Measurements from ENCODE around the gene ANO2.

The ANO2 gene

GRCh38 chr12:5710260-5710878, 234.7 kb downstream of the ANO2 start:
- Histone ChIP-seq H3K27me3 (replicated peaks; ENCODE audit: control insufficient read depth, insufficient read depth, low read length) (no peaks in the 10 kb centered on the region; the same call in 1 of the 2 replicates), H3K36me3 (ENCODE audit: control insufficient read depth, insufficient read depth, low read length) (no peaks in the 10 kb centered on the region), H3K4me3 (replicated peaks; ENCODE audit: low read depth, low read length) (no peak overlapping the region)
- no peak for DNase-seq (ENCODE audit: extremely low read depth, insufficient read length)
- TF ChIP-seq CTCF (IDR thresholded peaks at IDR 0.05; ENCODE audit: insufficient read depth, low read length, poor library complexity, severe bottlenecking): no peak

- H3K36me3 ChIP-seq (ENCODE audit: control insufficient read depth, insufficient read depth, low read length): no peaks in the 10 kb centered on the region
- no peak overlapping the region for H3K4me3 ChIP-seq (replicated peaks; ENCODE audit: low read depth, low read length)
- H3K27me3 ChIP-seq (replicated peaks; ENCODE audit: control insufficient read depth, insufficient read depth, low read length): no peaks in the 10 kb centered on the region; the same call in 1 of the 2 replicates
- TF ChIP-seq CTCF (IDR thresholded peaks at IDR 0.05; ENCODE audit: insufficient read depth, low read length, poor library complexity, severe bottlenecking): no peak
- no peak for DNase-seq (ENCODE audit: extremely low read depth, insufficient read length)
Measured at GRCh38 chr12:5708371-5708770, 236.7 kb downstream of the ANO2 start.

DNA sequence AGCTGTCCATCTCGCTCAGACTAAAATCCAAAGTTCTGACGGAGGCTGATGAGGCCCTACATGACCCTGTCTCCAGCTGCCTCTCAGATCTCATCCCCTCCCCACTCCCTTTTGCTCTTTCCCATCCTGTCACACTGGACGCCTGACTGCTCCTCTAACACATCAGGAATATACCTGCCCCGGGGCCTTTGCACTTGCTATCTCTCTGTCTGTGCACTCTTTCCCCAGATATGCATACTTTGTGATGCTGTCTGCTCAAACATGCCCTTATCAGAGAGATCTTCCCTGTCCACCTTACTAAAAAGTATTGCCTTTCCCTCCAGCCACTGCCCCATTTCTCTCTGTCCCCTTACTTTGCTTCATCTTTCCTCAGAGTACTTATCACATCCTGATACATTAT, 238.8 kb downstream of the ANO2 start:
- H3K36me3 ChIP-seq (ENCODE audit: control insufficient read depth, insufficient read depth, low read length): no peaks in the 10 kb centered on the region
- no peaks in the 10 kb centered on the region; the same call in 1 of the 2 replicates for H3K27me3 ChIP-seq (replicated peaks; ENCODE audit: control insufficient read depth, insufficient read depth, low read length)
- no peak for DNase-seq (ENCODE audit: extremely low read depth, insufficient read length)
- H3K4me3 ChIP-seq (replicated peaks; ENCODE audit: low read depth, low read length): no peak overlapping the region
- no peak for TF ChIP-seq CTCF (IDR thresholded peaks at IDR 0.05; ENCODE audit: insufficient read depth, low read length, poor library complexity, severe bottlenecking)

- no peaks in the 10 kb centered on the region; the same call in 1 of the 2 replicates for H3K27me3 ChIP-seq (replicated peaks; ENCODE audit: control insufficient read depth, insufficient read depth, low read length)
- no peak for TF ChIP-seq CTCF (IDR thresholded peaks at IDR 0.05; ENCODE audit: insufficient read depth, low read length, poor library complexity, severe bottlenecking)
- no peak for DNase-seq (ENCODE audit: extremely low read depth, insufficient read length)
- no peak overlapping the region for H3K4me3 ChIP-seq (replicated peaks; ENCODE audit: low read depth, low read length)
- H3K36me3 ChIP-seq (ENCODE audit: control insufficient read depth, insufficient read depth, low read length): no peaks in the 10 kb centered on the region
Measured at GRCh38 chr12:5705791-5706190, 239.3 kb downstream of the ANO2 start.

DNA sequence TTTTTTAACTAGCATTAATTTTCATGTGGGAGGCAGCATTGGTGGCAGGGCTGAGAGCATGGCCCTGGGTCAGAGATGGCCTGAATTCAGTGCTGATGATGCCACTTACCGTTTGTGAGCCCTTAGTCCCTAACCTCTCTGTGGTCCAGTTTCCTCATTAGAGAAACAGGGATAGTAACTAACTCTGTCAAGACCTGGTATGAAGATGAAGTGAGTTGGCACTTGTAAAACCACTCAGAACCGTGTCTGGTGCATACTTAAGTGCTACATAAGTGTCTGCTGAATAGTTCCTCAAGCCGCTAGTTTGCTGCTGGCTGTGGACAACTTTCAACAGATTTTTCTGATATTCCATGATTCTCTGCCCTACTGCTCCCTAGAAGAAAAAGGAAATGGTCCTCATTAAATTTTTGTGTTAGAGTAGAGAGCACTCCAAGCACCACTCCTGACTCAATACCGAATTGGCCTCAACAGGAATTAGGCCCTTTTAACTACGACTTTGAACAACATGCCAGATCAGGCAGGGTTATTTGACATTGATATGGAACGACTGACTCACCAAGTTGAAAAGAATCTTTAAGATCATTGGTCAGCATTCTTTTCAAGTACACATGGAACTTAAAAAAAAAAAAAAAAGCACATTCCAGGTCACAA, 250.2 kb downstream of the ANO2 start:
- no peak for DNase-seq (ENCODE audit: extremely low read depth, insufficient read length)
- Histone ChIP-seq H3K4me3 (replicated peaks; ENCODE audit: low read depth, low read length) (no peak overlapping the region), H3K36me3 (ENCODE audit: control insufficient read depth, insufficient read depth, low read length) (no peaks in the 10 kb centered on the region), H3K27me3 (replicated peaks; ENCODE audit: control insufficient read depth, insufficient read depth, low read length) (peaks cover 2% of the 10 kb centered on the region; the same call in 1 of the 2 replicates)
- TF ChIP-seq CTCF (IDR thresholded peaks at IDR 0.05; ENCODE audit: insufficient read depth, low read length, poor library complexity, severe bottlenecking): no peak

Measured in GM06990 (cell line).